Mesendoderm (in vitro differentiated cells): ENCODE results near the gene EBI3.

Source experiments
- DNase-seq: peaks from one replicate; pipeline ENCODE4 v3.0.0; 2013
- H2AK5ac ChIP-seq: 2 replicates; pipeline ENCODE4 v1.6.1; 2013; ENCODE audit warnings: low read length, inconsistent platforms
- H2BK120ac ChIP-seq: 2 replicates; pipeline ENCODE4 v1.6.1; 2013; ENCODE audit warnings: low read depth, mild to moderate bottlenecking, low read length, moderate library complexity, mixed read lengths
- H2BK15ac ChIP-seq: replicated peaks from 2 replicates; pipeline ENCODE4 v1.6.1; 2013; ENCODE audit warnings: low read depth, mild to moderate bottlenecking, moderate library complexity
- H2BK5ac ChIP-seq: 2 replicates; pipeline ENCODE4 v1.6.1; 2013; ENCODE audit warnings: low read length, inconsistent platforms
- H3K18ac ChIP-seq: 2 replicates; pipeline ENCODE4 v1.6.1; 2013; ENCODE audit warnings: mild to moderate bottlenecking, low read length, mixed read lengths
- H3K23ac ChIP-seq: one replicate; pipeline ENCODE4 v1.6.1; 2013; ENCODE audit warnings: low read length
- H3K27ac ChIP-seq: 2 replicates; pipeline ENCODE4 v1.5.1; 2013; ENCODE audit warnings: low read depth, mild to moderate bottlenecking, inconsistent platforms, low read length, moderate library complexity
- H3K27me3 ChIP-seq: 2 replicates; pipeline ENCODE4 v1.6.1; 2013; ENCODE audit warnings: low read length, control low read depth, mild to moderate bottlenecking, inconsistent platforms; ENCODE audit not compliant: insufficient read depth, poor library complexity
- H3K36me3 ChIP-seq: 2 replicates; pipeline ENCODE4 v1.6.1; 2013; ENCODE audit warnings: low read length, inconsistent platforms; ENCODE audit not compliant: control insufficient read depth, insufficient read depth
- H3K4ac ChIP-seq: one replicate; pipeline ENCODE4 v1.6.1; 2013; ENCODE audit warnings: low read depth, mild to moderate bottlenecking, low read length, moderate library complexity
- H3K4me1 ChIP-seq: 2 replicates; pipeline ENCODE4 v1.6.1; 2013; ENCODE audit warnings: low read depth, low read length, inconsistent platforms; ENCODE audit not compliant: control insufficient read depth
- H3K4me2 ChIP-seq: 2 replicates; pipeline ENCODE4 v1.6.1; 2013; ENCODE audit warnings: low read length
- H3K4me3 ChIP-seq: 2 replicates; pipeline ENCODE4 v1.5.1; 2013; ENCODE audit warnings: mild to moderate bottlenecking, low read length
- H3K56ac ChIP-seq: one replicate; pipeline ENCODE4 v1.6.1; 2013; ENCODE audit warnings: low read length
- H3K79me1 ChIP-seq: 2 replicates; pipeline ENCODE4 v1.6.1; 2013; ENCODE audit warnings: low read length, inconsistent platforms
- H3K79me2 ChIP-seq: 2 replicates; pipeline ENCODE4 v1.6.1; 2013; ENCODE audit warnings: mild to moderate bottlenecking, low read length; ENCODE audit not compliant: control insufficient read depth, insufficient read depth
- H3K9ac ChIP-seq: 2 replicates; pipeline ENCODE4 v1.6.1; 2013; ENCODE audit warnings: low read length, inconsistent platforms
- H4K5ac ChIP-seq: one replicate; pipeline ENCODE4 v1.6.1; 2013; ENCODE audit warnings: low read length
- H4K8ac ChIP-seq: one replicate; pipeline ENCODE4 v1.6.1; 2013; ENCODE audit warnings: low read depth, mild to moderate bottlenecking, control low read depth, low read length, moderate library complexity
- WGBS: extraction: QIAGEN DNeasy Blood & Tissue Kit; methylation state at CpG from one replicate; pipeline ENCODE4 v1.1.7; 2013; ENCODE audit warnings: low lambda C conversion rate, missing lambda C conversion rate; ENCODE audit not compliant: insufficient coverage; ENCODE audit errors: extremely low coverage; 5-methylcytosine and 5-hydroxymethylcytosine counted together

Gene EBI3

DNA sequence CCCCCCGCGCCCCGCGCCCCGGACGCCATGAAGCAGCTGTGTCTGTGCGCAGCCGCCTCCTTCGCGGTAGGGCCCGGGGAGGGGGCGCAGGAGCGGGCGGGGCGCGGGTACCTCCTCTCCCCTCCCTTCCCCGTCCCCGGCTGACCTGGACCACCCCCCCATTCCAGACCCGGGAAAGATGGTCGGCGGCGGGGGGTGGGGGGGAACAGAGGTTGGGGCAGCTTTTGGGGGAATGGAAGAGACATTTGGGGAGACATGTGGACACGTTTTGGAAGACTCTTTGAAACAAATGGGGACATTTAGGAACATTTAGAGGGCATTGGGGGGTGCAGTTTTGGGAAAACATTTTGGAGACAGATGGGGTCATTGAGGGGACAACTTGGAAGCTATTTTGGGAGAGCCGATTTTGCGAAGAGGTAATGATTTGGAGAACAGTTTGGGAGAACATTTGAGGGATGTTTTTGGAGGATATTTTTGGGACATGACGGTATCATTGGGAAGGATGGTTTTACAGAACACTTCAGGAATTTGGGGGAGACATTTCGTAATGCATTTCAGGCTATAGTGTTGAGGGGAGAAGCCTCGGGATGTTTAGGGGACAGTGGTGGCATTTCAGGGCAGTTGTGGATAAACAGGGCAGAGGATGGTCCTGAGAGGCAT, 30.7 kb upstream of the EBI3 start:
- Histone ChIP-seq H3K27ac (no peak overlapping the region), H4K5ac (no peak overlapping the region), H2BK15ac (no peak overlapping the region), H3K4me1 (no peaks in the 10 kb centered on the region), H2BK5ac (no peak overlapping the region), H3K4me2 (no peak overlapping the region), H3K4ac (no peak overlapping the region), H3K23ac (no peak overlapping the region), H4K8ac (no peak overlapping the region), H3K79me1 (no peaks in the 10 kb centered on the region), H3K56ac (peak overlapping the region; percentile 44), H3K4me3 (no peak overlapping the region), H3K18ac (no peak overlapping the region), H3K79me2 (no peaks in the 10 kb centered on the region), H2AK5ac (no peak overlapping the region), H3K9ac (no peak overlapping the region), H2BK120ac (no peak overlapping the region), H3K27me3 (no peaks in the 10 kb centered on the region), H3K36me3 (no peaks in the 10 kb centered on the region)
- no CpG with 5 or more reads among the region's 28 CpGs for whole genome bisulfite sequencing
- no peak for DNase-seq

DNA sequence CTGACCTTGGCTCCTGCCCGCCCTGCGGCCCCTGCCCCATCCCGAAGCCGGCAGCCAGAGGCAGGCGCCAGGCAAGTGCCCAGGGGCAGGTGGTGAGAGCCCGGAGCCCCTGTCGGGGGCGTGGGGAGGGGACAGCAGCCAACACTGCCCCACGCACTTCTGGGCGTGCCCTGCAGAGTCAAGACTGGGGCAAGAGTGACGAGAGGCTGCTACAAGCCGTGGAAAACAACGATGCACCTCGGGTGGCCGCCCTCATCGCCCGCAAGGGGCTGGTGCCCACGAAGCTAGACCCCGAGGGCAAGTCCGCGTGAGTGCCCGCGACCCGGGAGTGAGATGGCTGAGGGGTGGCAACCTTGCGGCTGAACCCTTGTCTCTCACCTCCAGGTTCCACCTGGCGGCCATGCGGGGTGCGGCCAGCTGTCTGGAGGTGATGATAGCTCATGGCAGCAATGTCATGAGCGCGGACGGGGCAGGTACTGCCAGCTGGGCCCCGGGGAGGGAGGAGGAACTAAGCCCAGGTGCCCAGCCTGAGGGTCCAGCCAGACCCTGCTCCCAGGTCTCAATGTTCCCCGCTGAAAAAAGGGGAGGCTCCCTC, 29.5 kb upstream of the EBI3 start:
- H3K18ac ChIP-seq, result no peak overlapping the region
- no peak overlapping the region for H2BK15ac ChIP-seq
- no peaks in the 10 kb centered on the region for H3K36me3 ChIP-seq
- H3K4me2 ChIP-seq, result no peak overlapping the region
- H3K79me1 ChIP-seq, result no peaks in the 10 kb centered on the region
- no peaks in the 10 kb centered on the region for H3K4me1 ChIP-seq
- no peak overlapping the region for H2AK5ac ChIP-seq
- H4K8ac ChIP-seq, result no peak overlapping the region
- no peak overlapping the region for H3K9ac ChIP-seq
- no peak for DNase-seq
- no peak overlapping the region for H3K4ac ChIP-seq
- no CpG with 5 or more reads among the region's 33 CpGs for WGBS
- no peak overlapping the region for H4K5ac ChIP-seq
- H2BK5ac ChIP-seq, result no peak overlapping the region
- H3K4me3 ChIP-seq, result no peak overlapping the region
- no peak overlapping the region for H2BK120ac ChIP-seq
- H3K56ac ChIP-seq, result no peak overlapping the region
- H3K79me2 ChIP-seq, result no peaks in the 10 kb centered on the region
- no peaks in the 10 kb centered on the region for H3K27me3 ChIP-seq
- no peak overlapping the region for H3K27ac ChIP-seq
- H3K23ac ChIP-seq, result no peak overlapping the region

DNA sequence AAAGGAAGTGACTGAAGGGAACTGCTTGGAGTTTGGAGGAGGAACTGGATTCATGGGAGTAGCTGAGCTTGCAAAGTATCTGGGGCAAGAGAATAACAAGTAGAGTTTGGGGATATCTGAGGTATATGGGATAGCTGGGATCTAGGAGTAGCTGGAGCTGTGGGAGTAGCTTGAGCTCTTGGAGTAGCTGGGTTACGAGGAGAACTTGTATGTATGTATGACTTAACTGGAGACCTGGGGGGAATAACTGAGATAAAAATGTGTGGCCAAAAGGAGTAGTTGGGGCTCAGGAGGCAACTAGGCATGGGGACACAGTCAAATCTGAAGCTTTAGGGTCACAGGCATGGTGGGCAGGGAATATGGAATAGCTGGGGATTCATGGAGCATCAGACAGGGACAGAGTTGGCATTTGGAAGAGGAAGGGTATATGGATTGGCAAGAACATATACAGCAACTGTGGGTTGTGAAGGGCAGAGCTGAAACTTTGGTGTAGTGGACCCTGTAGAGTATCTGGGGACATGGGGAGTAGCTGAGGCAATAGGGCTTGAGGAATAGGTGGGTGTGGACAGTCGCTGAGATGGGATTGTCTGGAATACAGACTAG, 28.3 kb upstream of the EBI3 start:
- H3K27me3 ChIP-seq, result no peaks in the 10 kb centered on the region
- no peak overlapping the region for H2AK5ac ChIP-seq
- no peak overlapping the region for H3K4ac ChIP-seq
- H3K79me2 ChIP-seq, result no peaks in the 10 kb centered on the region
- no peak overlapping the region for H2BK15ac ChIP-seq
- no peak overlapping the region for H3K4me3 ChIP-seq
- H3K27ac ChIP-seq, result no peak overlapping the region
- H4K8ac ChIP-seq, result no peak overlapping the region
- H4K5ac ChIP-seq, result no peak overlapping the region
- WGBS, result no CpG with 5 or more reads among the region's 2 CpGs
- no peak overlapping the region for H3K9ac ChIP-seq
- no peak overlapping the region for H3K4me2 ChIP-seq
- no peaks in the 10 kb centered on the region for H3K4me1 ChIP-seq
- H3K36me3 ChIP-seq, result no peaks in the 10 kb centered on the region
- H2BK5ac ChIP-seq, result no peak overlapping the region
- H3K79me1 ChIP-seq, result no peaks in the 10 kb centered on the region
- no peak overlapping the region for H3K23ac ChIP-seq
- H3K18ac ChIP-seq, result no peak overlapping the region
- H2BK120ac ChIP-seq, result no peak overlapping the region
- DNase-seq, result no peak
- no peak overlapping the region for H3K56ac ChIP-seq

DNA sequence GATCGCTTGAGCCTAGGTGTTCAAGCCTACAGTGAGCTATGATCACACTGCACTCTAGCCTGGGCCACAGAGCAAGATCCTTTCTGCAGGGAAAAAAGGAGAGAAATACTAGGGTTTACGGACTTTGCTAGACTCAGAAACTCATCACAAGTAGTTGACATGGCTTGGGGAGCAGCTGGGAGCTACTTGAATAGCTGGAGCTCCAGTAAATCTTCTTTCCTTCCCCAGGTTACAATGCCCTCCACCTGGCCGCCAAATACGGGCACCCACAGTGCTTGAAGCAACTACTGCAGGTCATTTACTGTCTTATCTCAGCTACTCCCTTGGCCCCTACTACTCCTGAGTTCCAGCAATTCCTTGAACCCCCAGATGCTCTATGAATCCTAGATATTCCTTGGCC, 27.5 kb upstream of the EBI3 start:
- Histone ChIP-seq H3K23ac (no peak overlapping the region), H3K79me1 (no peaks in the 10 kb centered on the region), H3K79me2 (no peaks in the 10 kb centered on the region), H2BK120ac (no peak overlapping the region), H4K8ac (no peak overlapping the region), H3K4me1 (no peaks in the 10 kb centered on the region), H3K27me3 (no peaks in the 10 kb centered on the region), H3K9ac (no peak overlapping the region), H4K5ac (no peak overlapping the region), H2BK15ac (no peak overlapping the region), H3K4me2 (no peak overlapping the region), H3K4me3 (no peak overlapping the region), H3K56ac (no peak overlapping the region), H2BK5ac (no peak overlapping the region), H3K36me3 (no peaks in the 10 kb centered on the region), H2AK5ac (no peak overlapping the region), H3K27ac (no peak overlapping the region), H3K4ac (no peak overlapping the region), H3K18ac (no peak overlapping the region)
- WGBS, result no CpG with 5 or more reads among the region's 4 CpGs
- DNase-seq, result no peak

DNA sequence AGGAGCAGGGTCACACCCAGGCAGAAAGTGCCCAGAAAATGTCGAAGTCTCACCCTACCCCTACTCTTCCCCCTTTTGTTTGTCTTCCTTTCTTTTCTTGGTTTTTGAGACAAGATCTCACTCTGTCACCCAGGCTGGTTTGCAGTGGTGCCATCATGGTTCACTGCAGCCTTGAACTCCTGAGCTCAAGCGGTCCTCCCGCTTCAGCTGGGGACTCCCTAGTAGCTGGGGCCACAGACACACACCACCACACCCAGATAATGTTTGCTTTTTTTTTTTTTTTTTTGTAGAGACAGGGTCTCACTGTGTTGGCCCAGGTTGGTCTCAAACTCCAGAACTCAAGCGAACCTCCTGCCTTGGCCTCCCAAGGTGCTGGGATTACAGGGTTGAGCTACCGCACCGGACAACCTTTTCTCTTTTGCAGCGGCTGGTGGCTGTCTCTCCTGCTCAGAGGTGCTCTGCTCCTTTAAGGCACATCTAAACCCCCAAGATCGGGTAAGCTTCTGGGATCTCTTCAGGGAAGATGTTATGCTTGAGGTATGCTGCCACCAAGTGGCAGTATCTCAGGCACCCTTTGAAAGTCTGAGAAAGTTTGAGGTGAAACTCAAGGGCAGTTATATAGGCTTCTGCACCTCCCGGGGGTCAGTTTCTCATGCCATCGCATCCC, 22.4 kb upstream of the EBI3 start:
- H3K18ac ChIP-seq, result no peak overlapping the region
- H3K79me1 ChIP-seq, result no peaks in the 10 kb centered on the region
- no peak overlapping the region for H4K8ac ChIP-seq
- H3K4me1 ChIP-seq, result no peaks in the 10 kb centered on the region
- no peak overlapping the region for H2BK120ac ChIP-seq
- no peak overlapping the region for H3K23ac ChIP-seq
- no peak overlapping the region for H3K4me2 ChIP-seq
- H3K27me3 ChIP-seq, result no peaks in the 10 kb centered on the region
- no peak overlapping the region for H2AK5ac ChIP-seq
- H3K27ac ChIP-seq, result no peak overlapping the region
- no peak overlapping the region for H2BK5ac ChIP-seq
- H3K9ac ChIP-seq, result no peak overlapping the region
- no peak overlapping the region for H4K5ac ChIP-seq
- no peak overlapping the region for H3K4me3 ChIP-seq
- H2BK15ac ChIP-seq, result no peak overlapping the region
- WGBS, result no CpG with 5 or more reads among the region's 10 CpGs
- peak; percentile 25 for DNase-seq
- H3K79me2 ChIP-seq, result no peaks in the 10 kb centered on the region
- H3K36me3 ChIP-seq, result no peaks in the 10 kb centered on the region
- H3K56ac ChIP-seq, result no peak overlapping the region
- H3K4ac ChIP-seq, result no peak overlapping the region
